Ovary (tissue), 3 donors: ENCODE results near the gene PGM5.

Source experiments
- EP300 ChIP-seq: sonication (generic); formaldehyde crosslinking; IDR thresholded peaks from one replicate; pipeline ENCODE4 v1.6.1; 2017; ENCODE audit warnings: antibody characterized with exemption
- TF ChIP-seq, protein P1 (sequence below), 3 donors: fragments of 450-650 bp in 2 of 3; fragments of 200-600 bp in 1 of 3; IDR thresholded peaks; one replicate each; pipeline versions ENCODE4 v1.5.1 to v1.8.0; 2016 to 2022; ENCODE audit warnings: antibody characterized with exemption in 3 of 3, mild to moderate bottlenecking in 1 of 3
- donor health status: DM: no; HTN: no; CAD: no.

DNA sequence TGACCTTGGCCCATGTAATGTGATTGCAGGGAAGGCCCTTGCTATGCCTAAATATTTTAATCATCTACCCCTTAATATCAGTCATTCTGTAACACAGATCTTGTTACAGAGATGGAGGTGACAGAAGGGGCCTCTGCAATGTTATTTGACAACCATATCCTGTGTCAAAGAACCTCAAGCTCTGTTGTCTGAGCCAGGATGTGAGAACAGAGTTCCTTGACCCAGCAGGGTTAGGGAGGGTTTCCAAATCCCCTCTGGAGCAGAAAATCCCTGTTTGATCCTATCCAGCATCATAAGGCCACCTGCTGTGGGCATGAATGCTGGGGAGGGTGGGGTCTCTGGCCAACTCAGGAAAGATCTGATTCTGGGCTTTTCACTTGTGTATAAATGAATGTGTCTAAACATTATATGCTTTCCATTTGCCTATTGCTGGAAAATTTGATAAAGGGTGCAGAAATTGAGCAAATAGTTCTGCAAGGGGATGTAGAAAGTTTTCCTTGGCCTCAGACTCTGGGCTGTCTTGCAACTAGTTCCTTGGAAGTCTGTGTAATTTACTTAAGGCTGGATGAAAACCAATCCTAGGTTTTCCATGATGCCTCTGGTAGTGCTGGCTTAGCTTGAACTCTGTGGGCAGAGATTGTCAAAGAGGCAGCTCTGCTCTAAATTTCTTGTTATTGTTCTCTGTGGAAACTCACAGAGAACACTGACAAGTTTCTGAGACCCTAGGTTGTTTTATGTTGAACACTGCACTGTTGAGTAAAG is 71.0 kb downstream of the PGM5 start:
- TF ChIP-seq, protein P1, sequence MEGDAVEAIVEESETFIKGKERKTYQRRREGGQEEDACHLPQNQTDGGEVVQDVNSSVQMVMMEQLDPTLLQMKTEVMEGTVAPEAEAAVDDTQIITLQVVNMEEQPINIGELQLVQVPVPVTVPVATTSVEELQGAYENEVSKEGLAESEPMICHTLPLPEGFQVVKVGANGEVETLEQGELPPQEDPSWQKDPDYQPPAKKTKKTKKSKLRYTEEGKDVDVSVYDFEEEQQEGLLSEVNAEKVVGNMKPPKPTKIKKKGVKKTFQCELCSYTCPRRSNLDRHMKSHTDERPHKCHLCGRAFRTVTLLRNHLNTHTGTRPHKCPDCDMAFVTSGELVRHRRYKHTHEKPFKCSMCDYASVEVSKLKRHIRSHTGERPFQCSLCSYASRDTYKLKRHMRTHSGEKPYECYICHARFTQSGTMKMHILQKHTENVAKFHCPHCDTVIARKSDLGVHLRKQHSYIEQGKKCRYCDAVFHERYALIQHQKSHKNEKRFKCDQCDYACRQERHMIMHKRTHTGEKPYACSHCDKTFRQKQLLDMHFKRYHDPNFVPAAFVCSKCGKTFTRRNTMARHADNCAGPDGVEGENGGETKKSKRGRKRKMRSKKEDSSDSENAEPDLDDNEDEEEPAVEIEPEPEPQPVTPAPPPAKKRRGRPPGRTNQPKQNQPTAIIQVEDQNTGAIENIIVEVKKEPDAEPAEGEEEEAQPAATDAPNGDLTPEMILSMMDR (IDR thresholded peaks at IDR 0.05): no peak
- no peak for TF ChIP-seq EP300
